Left lung (tissue), 10 donors: Measurements from ENCODE around the gene JAM2. TPM values are rescaled to one million over a fixed set of nuclear protein-coding genes. Genes with fewer than 3 reads are reported as not detected.
A peak's percentile ranks its signal among the peaks of the same experiment; 100 is the strongest.

ENCODE experiments used
- ATAC-seq: fragments of 200-7000 bp; cut with Tn5 transposase; one replicate; pipeline ENCODE4 v1.9.1; 2020; ENCODE audit warnings: moderate library complexity
- DNase-seq, 4 donors: peaks; one replicate each; pipeline ENCODE4 v3.0.0-alpha.2; 2013 to 2020
- H3K27ac ChIP-seq, 2 donors: fragments of 200-600 bp; sonication (generic) in 1 of 2; one replicate each; pipeline versions ENCODE4 v1.5.0 to v1.8.0; 2020 to 2021
- H3K27me3 ChIP-seq, 2 donors: fragments of 200-600 bp; sonication (generic) in 1 of 2; one replicate each; pipeline versions ENCODE4 v1.5.0 to v1.8.0; 2020 to 2021
- H3K36me3 ChIP-seq, 2 donors: fragments of 200-600 bp; sonication (generic) in 1 of 2; one replicate each; pipeline versions ENCODE4 v1.5.0 to v1.8.0; 2020 to 2021
- H3K4me1 ChIP-seq, 2 donors: fragments of 200-600 bp; one replicate each; pipeline ENCODE4 v1.8.0; 2021
- H3K4me3 ChIP-seq, 2 donors: fragments of 200-600 bp; sonication (generic) in 1 of 2; one replicate each; pipeline versions ENCODE4 v1.5.0 to v1.8.0; 2020 to 2021; ENCODE audit warnings: mild to moderate bottlenecking in 1 of 2
- H3K9me3 ChIP-seq, 2 donors: fragments of 200-600 bp; sonication (generic) in 1 of 2; one replicate each; pipeline versions ENCODE4 v1.5.0 to v1.8.0; 2020 to 2021
- CTCF ChIP-seq, 2 donors: fragments of 200-600 bp; sonication (generic) in 1 of 2; IDR thresholded peaks; one replicate each; pipeline versions ENCODE4 v1.5.0 to v1.8.0; 2021; ENCODE audit warnings: antibody characterized with exemption in 2 of 2
- intact Hi-C, 2 donors: fragments of 100-400 bp; cut with DNase I; formaldehyde crosslinking; loops; one replicate each; pipeline versions ENCODE4 v1.11.2 to v1.14.2; 2022
- polyA plus RNA-seq, 6 donors: library from polyadenylated mRNA; unstranded; fragments of 120-200 nt; gene quantifications; one replicate each; pipeline ENCODE4 v1.2.1, GENCODE V29; 2013; ENCODE audit not compliant: insufficient read length in 6 of 6
- total RNA-seq, 2 donors: library from RNA; stranded (reverse); fragmentation: NEBNext Ultra II Directional; extraction: Animal tissue kit (Norgen Biotek cat#: 25700); gene quantifications; one replicate each; pipeline ENCODE4 v1.2.1, GENCODE V29; 2021
- donor health status: DM: no; HTN: yes; CAD: no.
- donor health status: DM: no; HTN: no; CAD: no.

The JAM2 gene
- total and polyA plus RNA-seq, 8 donors: 14.1 to 42.6 (median 34.2) TPM

GRCh38 chr21:25752416-25752815 lies 113.4 kb downstream of the JAM2 start:
- no peak overlapping the region for H3K27ac ChIP-seq
- no peak for DNase-seq
- TF ChIP-seq CTCF (IDR thresholded peaks at IDR 0.05): no peak
- H3K9me3 ChIP-seq: no peaks in the 10 kb centered on the region
- peaks cover 0 to 70% of the 10 kb centered on the region in 2 donors for H3K36me3 ChIP-seq
- intact Hi-C loops: no loop called here
- H3K27me3 ChIP-seq: no peaks in the 10 kb centered on the region
- ATAC-seq: no peak
- H3K4me1 ChIP-seq: no peaks in the 10 kb centered on the region
- H3K4me3 ChIP-seq: no peak overlapping the region

GRCh38 chr21:25756190-25756932 lies 117.3 kb downstream of the JAM2 start:
- ATAC-seq (no peak), DNase-seq (no peak)
- intact Hi-C loops: no loop called here
- Histone ChIP-seq H3K27ac (peak overlapping the region; percentile 8 to 49), H3K36me3 (peaks cover 0 to 84% of the 10 kb centered on the region in 2 donors), H3K4me1 (no peaks in the 10 kb centered on the region), H3K4me3 (no peak overlapping the region), H3K27me3 (no peaks in the 10 kb centered on the region), H3K9me3 (no peaks in the 10 kb centered on the region)
- TF ChIP-seq CTCF (IDR thresholded peaks at IDR 0.05): no peak

GRCh38 chr21:25757531-25757930 lies 118.5 kb downstream of the JAM2 start:
- ATAC-seq (no peak), DNase-seq (no peak)
- H3K9me3 ChIP-seq: no peaks in the 10 kb centered on the region
- no peak overlapping the region for H3K4me3 ChIP-seq
- no peaks in the 10 kb centered on the region for H3K27me3 ChIP-seq
- intact Hi-C loops: no loop called here
- H3K4me1 ChIP-seq: no peaks in the 10 kb centered on the region
- H3K36me3 ChIP-seq: peaks cover 0 to 88% of the 10 kb centered on the region in 2 donors
- H3K27ac ChIP-seq: peak overlapping the region in 1 of 2 donors; percentile 49
- no peak for TF ChIP-seq CTCF (IDR thresholded peaks at IDR 0.05)

GRCh38 chr21:25759573-25759972 lies 120.5 kb downstream of the JAM2 start:
- no peak for DNase-seq
- peaks cover 0 to 88% of the 10 kb centered on the region in 2 donors for H3K36me3 ChIP-seq
- no peaks in the 10 kb centered on the region for H3K27me3 ChIP-seq
- intact Hi-C loops: no loop called here
- no peaks in the 10 kb centered on the region for H3K4me1 ChIP-seq
- no peak for ATAC-seq
- no peak for TF ChIP-seq CTCF (IDR thresholded peaks at IDR 0.05)
- no peaks in the 10 kb centered on the region for H3K9me3 ChIP-seq
- H3K27ac ChIP-seq: no peak overlapping the region
- H3K4me3 ChIP-seq: no peak overlapping the region

GRCh38 chr21:25760061-25760460 lies 121.0 kb downstream of the JAM2 start:
- H3K36me3 ChIP-seq: peaks cover 0 to 88% of the 10 kb centered on the region in 2 donors
- H3K4me3 ChIP-seq: no peak overlapping the region
- ATAC-seq (no peak), DNase-seq (no peak)
- no peak overlapping the region for H3K27ac ChIP-seq
- H3K27me3 ChIP-seq: no peaks in the 10 kb centered on the region
- no peaks in the 10 kb centered on the region for H3K4me1 ChIP-seq
- no peaks in the 10 kb centered on the region for H3K9me3 ChIP-seq
- TF ChIP-seq CTCF (IDR thresholded peaks at IDR 0.05): no peak
- intact Hi-C loops: no loop called here
